H1 (cell line): Measurements from ENCODE around the gene FAM221B. TPM values are rescaled to one million over a fixed set of nuclear protein-coding genes. Genes with fewer than 3 reads are reported as not detected.

Experiments used
- BCL11A ChIP-seq, 2 experiments: IDR thresholded peaks; one replicate each; pipeline ENCODE4 v1.6.1; 2011; ENCODE audit warnings: low read depth in 2 of 2, low read length in 2 of 2, mild to moderate bottlenecking in 2 of 2
- CHD1 ChIP-seq: IDR thresholded peaks from 2 replicates; pipeline ENCODE4 v1.6.1; 2012; ENCODE audit warnings: low read depth, low read length, improper control_type of control experiment
- CREB1 ChIP-seq: IDR thresholded peaks from 2 replicates; pipeline ENCODE4 v1.6.1; 2012; ENCODE audit warnings: inconsistent platforms
- CTBP2 ChIP-seq: IDR thresholded peaks from 2 replicates; pipeline ENCODE4 v1.7.0; 2011; ENCODE audit warnings: borderline replicate concordance, mild to moderate bottlenecking, moderate library complexity, mixed read lengths, low read length; ENCODE audit not compliant: insufficient read depth, insufficient read length
- JUND ChIP-seq: IDR thresholded peaks from 2 replicates; pipeline ENCODE4 v1.6.1; 2011; ENCODE audit warnings: mild to moderate bottlenecking, improper control_type of control experiment, low read length
- KDM4A ChIP-seq: IDR thresholded peaks from one replicate; pipeline ENCODE4 v1.7.1; 2012; ENCODE audit warnings: low read depth, mild to moderate bottlenecking, moderate library complexity, low read length, inconsistent platforms; ENCODE audit not compliant: severe bottlenecking
- PHF8 ChIP-seq: fragments of 200-600 bp; sonication (generic); conservative IDR thresholded peaks from 2 replicates; pipeline ENCODE4 v1.7.1; 2012; ENCODE audit warnings: low read depth, mild to moderate bottlenecking, inconsistent platforms, low read length, moderate library complexity
- RBBP5 ChIP-seq: IDR thresholded peaks from 2 replicates; pipeline ENCODE4 v1.7.1; 2012; ENCODE audit warnings: low read depth, mild to moderate bottlenecking, inconsistent platforms, low read length, moderate library complexity, borderline replicate concordance
- RNF2 ChIP-seq: fragments of 200-900, 300-1000 bp; sonication (generic); IDR thresholded peaks from 2 replicates; pipeline ENCODE4 v1.7.1; 2016; ENCODE audit warnings: borderline replicate concordance, low read depth, mild to moderate bottlenecking, antibody characterized with exemption, low read length; ENCODE audit not compliant: poor library complexity, severe bottlenecking; ENCODE audit errors: missing control alignments
- SP2 ChIP-seq: IDR thresholded peaks from 2 replicates; pipeline ENCODE4 v1.6.1; 2012; ENCODE audit warnings: mild to moderate bottlenecking, low read length, inconsistent platforms
- ZNF274 ChIP-seq: IDR thresholded peaks from 2 replicates; pipeline ENCODE4 v1.7.0; 2012; ENCODE audit warnings: low read length, borderline replicate concordance; ENCODE audit errors: extremely low read depth
- polyA plus RNA-seq, 7 experiments: library from polyadenylated mRNA; depleted of rRNA in 3 of 7; stranded (reverse) in 5 of 7; unstranded in 2 of 7; fragments of >200 nt in 5 of 7; fragments of 200-250 nt in 2 of 7; gene quantifications; 1 replicate in 5 of 7; 2 replicates in 1 of 7; 4 replicates in 1 of 7; pipeline versions ENCODE4 v1.2.1 to v1.2.3, GENCODE V29; 2011 to 2013; ENCODE audit warnings: missing spikeins in 2 of 7, mixed read lengths in 2 of 7
- total RNA-seq: library from RNA; stranded (reverse); fragmentation: NEBNext Ultra II Directional; extraction: Animal tissue kit (Norgen Biotek cat#: 25700); gene quantifications from 2 replicates; pipeline ENCODE4 v1.2.1, GENCODE V29; 2021
- TF ChIP-seq, protein P1 (sequence below): IDR thresholded peaks from 2 replicates; pipeline ENCODE4 v1.6.1; 2011; ENCODE audit warnings: low read depth, mild to moderate bottlenecking, low read length; ENCODE audit not compliant: insufficient read depth

Gene FAM221B
- total and polyA plus RNA-seq, 2 of the 8 experiments (the other 6 are each of a cell fraction or from before 2014, with no cell fraction given) = not detected

DNA sequence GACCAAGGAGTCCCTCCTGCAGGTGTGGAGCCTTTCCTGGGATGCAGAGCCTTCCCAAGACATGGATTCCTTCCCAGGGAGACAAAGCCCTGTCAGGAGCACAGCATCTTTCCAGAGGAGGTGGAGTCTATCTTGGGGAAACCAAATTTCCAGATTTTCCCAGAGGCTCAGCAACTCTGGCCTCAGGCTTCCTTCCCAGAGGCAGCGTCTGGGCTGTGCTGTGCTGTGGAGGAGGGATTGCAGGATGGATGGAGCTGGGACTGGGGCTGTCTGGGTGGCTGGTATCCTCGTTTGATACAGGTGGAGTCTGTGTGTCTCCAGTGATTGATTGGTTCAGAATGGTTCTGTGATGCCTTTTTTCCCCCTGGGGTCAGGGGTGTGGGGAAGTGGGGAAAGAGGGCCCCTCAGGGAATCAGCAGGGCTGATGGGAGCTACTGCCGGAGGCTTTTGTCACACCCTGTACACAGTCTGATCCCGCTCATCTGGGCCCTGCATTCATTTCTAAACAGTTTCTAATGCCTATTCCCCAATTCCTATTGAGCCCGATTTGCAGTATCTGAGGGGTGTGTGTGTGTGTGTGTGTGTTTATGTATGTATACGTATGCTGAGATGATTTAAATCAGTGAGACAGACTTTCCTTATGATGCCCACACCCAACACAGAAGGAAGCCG is 25.7 kb upstream of the FAM221B start (continued):
- TF ChIP-seq PHF8 (no peak), CHD1 (no peak), CTBP2 (no peak), RBBP5 (no peak), CREB1 (no peak), SP2 (no peak), RNF2 (no peak), ZNF274 (no peak), BCL11A (IDR thresholded peaks at IDR 0.05; ENCODE audit: low read depth in 2 of 2, low read length in 2 of 2) (no peak), JUND (no peak), KDM4A (no peak)
- TF ChIP-seq, protein P1, sequence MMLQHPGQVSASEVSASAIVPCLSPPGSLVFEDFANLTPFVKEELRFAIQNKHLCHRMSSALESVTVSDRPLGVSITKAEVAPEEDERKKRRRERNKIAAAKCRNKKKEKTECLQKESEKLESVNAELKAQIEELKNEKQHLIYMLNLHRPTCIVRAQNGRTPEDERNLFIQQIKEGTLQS = no peak
